GM12892 (cell line): ENCODE results near the gene PRKAR2B.
"Not testable (repeated sequence)": the region's sequence is repeated elsewhere in the genome, so short reads cannot be mapped to it uniquely, and the experiment has no call there.

Experiments used
- DNase-seq: peaks from one replicate; pipeline ENCODE4 v3.0.0; 2011; ENCODE audit not compliant: insufficient read length
- FAIRE-seq: peaks from 2 replicates; lab custom pipeline; 2011; peaks lifted over from hg19 to GRCh38; lab: Jason Lieb, UNC
- POLR2A ChIP-seq: IDR thresholded peaks from 2 replicates; pipeline ENCODE4 v1.6.1; 2011; ENCODE audit warnings: low read depth, low read length, control low read depth
- POLR2AphosphoS5 ChIP-seq: IDR thresholded peaks from 2 replicates; pipeline ENCODE4 v1.6.1; 2011; ENCODE audit warnings: low read depth, low read length, control low read depth
- TAF1 ChIP-seq: IDR thresholded peaks from 2 replicates; pipeline ENCODE4 v1.6.1; 2011; ENCODE audit warnings: low read depth, mild to moderate bottlenecking, control low read depth, low read length, borderline replicate concordance

Gene PRKAR2B

GRCh38 chr7:107043921-107044346, 571 bp upstream of the PRKAR2B start:
- DNase-seq (no peak), FAIRE-seq (no peak)
- no peak for TF ChIP-seq POLR2A
- no peak for TF ChIP-seq TAF1
- TF ChIP-seq POLR2AphosphoS5, result no peak

GRCh38 chr7:107045195-107045960, 873 bp downstream of the PRKAR2B start:
- FAIRE-seq (no peak), DNase-seq (no peak)
- no peak for TF ChIP-seq POLR2A
- TF ChIP-seq POLR2AphosphoS5, result no peak
- no peak for TF ChIP-seq TAF1

- DNase-seq (no peak), FAIRE-seq (no peak)
- TF ChIP-seq POLR2AphosphoS5 (no peak), POLR2A (no peak), TAF1 (no peak)
These were observed 1.5 kb downstream of the PRKAR2B start for GRCh38 chr7:107045980-107046379.

- DNase-seq, result no peak
- TF ChIP-seq TAF1 (no peak), POLR2A (no peak), POLR2AphosphoS5 (no peak)
- no peak for FAIRE-seq
These were observed 2.2 kb downstream of the PRKAR2B start for GRCh38 chr7:107046491-107047259.

GRCh38 chr7:107047902-107048782, 3.6 kb downstream of the PRKAR2B start:
- no peak for TF ChIP-seq POLR2AphosphoS5
- TF ChIP-seq POLR2A, result no peak
- no peak for TF ChIP-seq TAF1
- no peak for DNase-seq
- no peak for FAIRE-seq

- DNase-seq, result no peak
- no peak for FAIRE-seq
- TF ChIP-seq POLR2AphosphoS5 (no peak), POLR2A (no peak), TAF1 (no peak)
These were observed 4.4 kb downstream of the PRKAR2B start for GRCh38 chr7:107048783-107049418.

GRCh38 chr7:107049480-107049879, 5.0 kb downstream of the PRKAR2B start:
- no peak for FAIRE-seq
- no peak for DNase-seq
- TF ChIP-seq TAF1 (no peak), POLR2AphosphoS5 (no peak), POLR2A (no peak)

GRCh38 chr7:107049971-107050532, 5.5 kb downstream of the PRKAR2B start:
- DNase-seq (no peak), FAIRE-seq (no peak)
- no peak for TF ChIP-seq TAF1
- TF ChIP-seq POLR2A, result no peak
- no peak for TF ChIP-seq POLR2AphosphoS5

GRCh38 chr7:107051376-107051775, 6.9 kb downstream of the PRKAR2B start:
- TF ChIP-seq TAF1, result no peak
- no peak for TF ChIP-seq POLR2A
- no peak for TF ChIP-seq POLR2AphosphoS5
- no peak for FAIRE-seq
- no peak for DNase-seq

- not testable (repeated sequence) for FAIRE-seq, DNase-seq
These were observed 10.5 kb downstream of the PRKAR2B start for GRCh38 chr7:107054965-107055364.

- not testable (repeated sequence) for DNase-seq, FAIRE-seq
These were observed 11.6 kb downstream of the PRKAR2B start for GRCh38 chr7:107056058-107056457.
